Duodenal mucosa (tissue), 2 donors: ENCODE measurements around the gene FOXD4L6.
"Not testable (repeated sequence)": the region's sequence is repeated elsewhere in the genome, so short reads cannot be mapped to it uniquely, and the experiment has no call there.

Experiments
- H3K27ac ChIP-seq: one replicate; pipeline ENCODE4 v1.7.0; 2013; ENCODE audit warnings: low read depth, low read length
- H3K27me3 ChIP-seq, 2 donors: one replicate each; pipeline ENCODE4 v1.7.0; 2013; ENCODE audit warnings: low read length in 2 of 2, control low read depth in 1 of 2; ENCODE audit not compliant: insufficient read depth in 2 of 2, control insufficient read depth in 1 of 2
- H3K36me3 ChIP-seq, 2 donors: one replicate each; pipeline ENCODE4 v1.7.0; 2013; ENCODE audit warnings: low read length in 2 of 2, control low read depth in 1 of 2; ENCODE audit not compliant: insufficient read depth in 2 of 2, control insufficient read depth in 1 of 2
- H3K4me1 ChIP-seq, 2 donors: one replicate each; pipeline ENCODE4 v1.7.0; 2013; ENCODE audit warnings: low read length in 2 of 2, control low read depth in 1 of 2; ENCODE audit not compliant: insufficient read depth in 2 of 2, control insufficient read depth in 1 of 2
- H3K4me3 ChIP-seq, 2 donors: one replicate each; pipeline ENCODE4 v1.7.0; 2013; ENCODE audit warnings: low read length in 2 of 2, low read depth in 1 of 2
- H3K9ac ChIP-seq, 2 donors: one replicate each; pipeline ENCODE4 v1.7.0; 2013; ENCODE audit warnings: low read length in 2 of 2, low read depth in 1 of 2
- H3K9me3 ChIP-seq, 2 donors: one replicate each; pipeline ENCODE4 v1.7.0; 2013; ENCODE audit warnings: low read length in 2 of 2, control low read depth in 1 of 2; ENCODE audit not compliant: control insufficient read depth in 1 of 2

Gene FOXD4L6

GRCh38 chr9:41086215-41086614 lies 42.3 kb downstream of the FOXD4L6 start:
- H3K9me3 ChIP-seq, H3K9ac ChIP-seq, H3K4me1 ChIP-seq, H3K4me3 ChIP-seq, H3K36me3 ChIP-seq, H3K27ac ChIP-seq, H3K27me3 ChIP-seq: not testable (repeated sequence)

- H3K36me3 ChIP-seq, H3K9me3 ChIP-seq, H3K4me3 ChIP-seq, H3K4me1 ChIP-seq, H3K27me3 ChIP-seq, H3K27ac ChIP-seq, H3K9ac ChIP-seq: not testable (repeated sequence)
These were observed 46.1 kb downstream of the FOXD4L6 start for GRCh38 chr9:41082358-41082757.

- H3K4me1 ChIP-seq, H3K9ac ChIP-seq, H3K36me3 ChIP-seq, H3K9me3 ChIP-seq, H3K4me3 ChIP-seq, H3K27ac ChIP-seq, H3K27me3 ChIP-seq: not testable (repeated sequence)
These were observed 49.0 kb downstream of the FOXD4L6 start for GRCh38 chr9:41079464-41079863.

- not testable (repeated sequence) for H3K27ac ChIP-seq, H3K36me3 ChIP-seq, H3K9ac ChIP-seq, H3K27me3 ChIP-seq, H3K4me3 ChIP-seq, H3K9me3 ChIP-seq, H3K4me1 ChIP-seq
These were observed 50.9 kb downstream of the FOXD4L6 start for GRCh38 chr9:41077586-41077985.
